HG03095 (cell line): ENCODE measurements around the gene CD46.

Source experiments
- ATAC-seq: cut with Tn5 transposase; IDR thresholded peaks from one replicate; pipeline ENCODE4 v1.9.1; 2021; ENCODE audit warnings: moderate library complexity; ENCODE audit not compliant: unreplicated experiment

Gene CD46

DNA sequence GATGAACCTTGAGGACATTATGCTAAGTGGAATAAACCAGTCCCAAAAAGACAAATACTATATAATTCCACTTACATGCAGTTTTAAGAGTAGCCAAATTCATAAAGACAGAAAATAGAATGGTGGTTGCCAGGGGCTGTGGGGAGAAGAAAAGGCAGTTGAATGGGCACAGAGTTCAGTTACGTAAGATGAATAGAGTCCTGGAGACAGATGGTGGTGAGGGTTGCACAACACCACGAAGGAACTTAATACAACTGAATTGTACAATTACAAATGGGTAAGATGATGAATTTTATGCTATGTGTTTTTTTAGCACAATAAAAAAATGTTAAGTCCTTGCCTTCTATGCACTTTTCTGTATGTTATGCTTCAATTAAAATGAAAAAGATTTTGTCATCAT lies 92.5 kb downstream of the CD46 start:
- ATAC-seq = no peak
